OCI-LY3 (cell line): Measurements from ENCODE around the gene USP5.
"Not testable (repeated sequence)": the region's sequence is repeated elsewhere in the genome, so short reads cannot be mapped to it uniquely, and the experiment has no call there.

Experiments
- H2AFZ ChIP-seq: fragments of 200-600, 300-600 bp; shearing (Covaris generic); 2 replicates; pipeline ENCODE4 v1.6.0; 2014; ENCODE audit warnings: antibody characterized with exemption, low read depth, low read length
- H3K27ac ChIP-seq: fragments of 200-600, 300-600 bp; sonication (generic); 2 replicates; pipeline ENCODE4 v1.5.1; 2014; ENCODE audit warnings: mild to moderate bottlenecking, low read length, moderate library complexity, mixed read lengths
- H3K27me3 ChIP-seq: fragments of 200-600, 300-600 bp; sonication (generic); 2 replicates; pipeline ENCODE4 v1.6.1; 2014; ENCODE audit warnings: low read depth, low read length, mixed read lengths
- H3K36me3 ChIP-seq: fragments of 200-600, 300-600 bp; sonication (generic); replicated peaks from 2 replicates; pipeline ENCODE3; 2014; ENCODE audit warnings: low read depth, low read length, mixed read lengths
- H3K4me1 ChIP-seq: fragments of 300-600, 200-600 bp; sonication (generic); 2 replicates; pipeline ENCODE4 v1.6.1; 2014; ENCODE audit warnings: low read length, mixed read lengths
- H3K4me2 ChIP-seq: fragments of 200-600, 300-600 bp; sonication (generic); 2 replicates; pipeline ENCODE4 v1.6.1; 2014; ENCODE audit warnings: low read length, mixed read lengths
- H3K4me3 ChIP-seq: fragments of 300-600, 200-600 bp; sonication (generic); 2 replicates; pipeline ENCODE4 v1.5.1; 2014; ENCODE audit warnings: antibody characterized with exemption, mild to moderate bottlenecking, low read length, moderate library complexity
- H3K79me2 ChIP-seq: fragments of 300-600, 200-600 bp; shearing (Covaris generic); 2 replicates; pipeline ENCODE4 v1.6.1; 2014; ENCODE audit warnings: mild to moderate bottlenecking, low read length, mixed read lengths
- H3K9ac ChIP-seq: fragments of 300-600, 200-600 bp; shearing (Covaris generic); 2 replicates; pipeline ENCODE4 v1.6.0; 2014; ENCODE audit warnings: mild to moderate bottlenecking, low read length, moderate library complexity
- H3K9me3 ChIP-seq: fragments of 200-600, 300-600 bp; shearing (Covaris generic); 2 replicates; pipeline ENCODE4 v1.6.1; 2014; ENCODE audit warnings: low read length, mixed read lengths; ENCODE audit not compliant: insufficient read depth
- H4K20me1 ChIP-seq: fragments of 200-600, 300-600 bp; sonication (generic); 2 replicates; pipeline ENCODE4 v1.6.1; 2016; ENCODE audit warnings: low read length, mixed read lengths; ENCODE audit not compliant: insufficient read depth
- EZH2phosphoT487 ChIP-seq: fragments of 200-600 bp; shearing (Covaris generic); IDR thresholded peaks from 2 replicates; pipeline ENCODE4 v1.6.1; 2018; ENCODE audit warnings: antibody characterized with exemption, mixed run types, low read depth
- TF ChIP-seq, protein P1 (sequence below): fragments of 200-600, 300-600 bp; sonication (generic); IDR thresholded peaks from 2 replicates; pipeline ENCODE4 v1.5.1; 2014; ENCODE audit warnings: antibody characterized with exemption, low read length, low read depth

The USP5 gene

DNA sequence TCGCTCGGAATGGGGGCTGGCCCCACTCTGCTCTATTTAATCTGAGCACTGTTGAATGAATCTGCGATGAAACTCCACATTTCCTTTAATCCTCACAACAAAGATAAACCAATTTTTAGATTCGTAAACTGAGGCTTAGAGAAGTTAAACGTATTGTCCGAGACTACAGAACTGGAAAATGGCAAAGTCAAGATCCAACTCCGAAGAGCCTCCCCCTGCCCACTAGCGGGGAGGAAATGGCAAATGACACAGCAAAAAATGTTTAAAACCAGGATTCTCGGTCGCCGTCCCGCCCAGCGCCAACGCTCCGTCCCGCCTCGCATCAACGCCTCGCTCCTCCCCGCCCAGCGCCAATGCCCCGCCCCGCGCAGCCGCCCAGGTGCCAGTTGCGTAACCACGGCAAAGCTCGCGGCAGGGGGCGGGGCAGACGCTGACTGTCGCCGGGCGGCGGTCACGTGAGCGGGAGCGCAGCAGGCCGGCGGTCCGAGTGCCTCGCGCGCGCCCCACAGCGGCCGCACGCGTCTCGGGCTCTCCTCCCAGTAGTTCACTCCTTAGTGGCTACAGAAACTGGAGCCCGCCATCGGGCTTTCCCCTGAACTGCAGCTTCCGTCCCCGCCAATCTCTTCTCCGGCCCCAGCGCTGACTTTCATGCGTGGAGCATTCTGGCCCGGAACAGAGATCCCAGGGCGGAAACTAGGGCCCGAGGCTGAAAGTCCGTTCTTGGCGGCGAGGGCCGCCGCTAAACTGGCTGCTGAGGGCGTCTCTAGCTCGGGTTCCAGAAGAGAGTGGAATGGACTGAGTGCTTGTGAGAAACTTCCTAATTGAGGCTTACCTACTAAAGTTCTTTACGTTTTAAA lies 39.1 kb downstream of the USP5 start:
- H3K9ac ChIP-seq: peak overlapping the region; percentile 97
- H3K79me2 ChIP-seq: no peaks in the 10 kb centered on the region
- H3K9me3 ChIP-seq: no peaks in the 10 kb centered on the region
- no peaks in the 10 kb centered on the region for H3K36me3 ChIP-seq
- H2AFZ ChIP-seq: peak overlapping the region; percentile 87
- no peaks in the 10 kb centered on the region for H3K27me3 ChIP-seq
- H3K27ac ChIP-seq: peak overlapping the region; percentile 87
- H4K20me1 ChIP-seq: no peaks in the 10 kb centered on the region
- H3K4me3 ChIP-seq: peak overlapping the region; percentile 82
- peaks cover 34% of the 10 kb centered on the region for H3K4me1 ChIP-seq
- TF ChIP-seq, protein P1, sequence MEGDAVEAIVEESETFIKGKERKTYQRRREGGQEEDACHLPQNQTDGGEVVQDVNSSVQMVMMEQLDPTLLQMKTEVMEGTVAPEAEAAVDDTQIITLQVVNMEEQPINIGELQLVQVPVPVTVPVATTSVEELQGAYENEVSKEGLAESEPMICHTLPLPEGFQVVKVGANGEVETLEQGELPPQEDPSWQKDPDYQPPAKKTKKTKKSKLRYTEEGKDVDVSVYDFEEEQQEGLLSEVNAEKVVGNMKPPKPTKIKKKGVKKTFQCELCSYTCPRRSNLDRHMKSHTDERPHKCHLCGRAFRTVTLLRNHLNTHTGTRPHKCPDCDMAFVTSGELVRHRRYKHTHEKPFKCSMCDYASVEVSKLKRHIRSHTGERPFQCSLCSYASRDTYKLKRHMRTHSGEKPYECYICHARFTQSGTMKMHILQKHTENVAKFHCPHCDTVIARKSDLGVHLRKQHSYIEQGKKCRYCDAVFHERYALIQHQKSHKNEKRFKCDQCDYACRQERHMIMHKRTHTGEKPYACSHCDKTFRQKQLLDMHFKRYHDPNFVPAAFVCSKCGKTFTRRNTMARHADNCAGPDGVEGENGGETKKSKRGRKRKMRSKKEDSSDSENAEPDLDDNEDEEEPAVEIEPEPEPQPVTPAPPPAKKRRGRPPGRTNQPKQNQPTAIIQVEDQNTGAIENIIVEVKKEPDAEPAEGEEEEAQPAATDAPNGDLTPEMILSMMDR: peak; percentile 77
- TF ChIP-seq EZH2phosphoT487: no peak
- H3K4me2 ChIP-seq: peak overlapping the region; percentile 93

DNA sequence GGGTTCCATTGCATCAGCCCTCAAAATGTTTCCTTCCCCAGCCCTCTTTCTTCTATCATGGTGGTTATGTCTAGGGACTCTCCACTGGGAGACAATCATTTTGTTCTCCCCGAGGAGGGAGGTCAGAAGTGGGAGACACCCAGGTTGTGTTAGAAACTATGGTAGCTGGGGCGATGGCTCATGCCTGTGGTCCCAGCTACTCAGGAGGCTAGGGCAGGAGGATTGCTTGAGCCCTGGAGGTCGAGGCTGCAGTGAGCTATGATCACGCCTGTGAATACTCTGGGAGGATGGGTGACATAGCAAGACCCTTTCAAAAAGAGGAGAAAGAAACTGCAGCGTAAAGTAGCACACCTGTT lies 39.7 kb downstream of the USP5 start:
- Histone ChIP-seq H2AFZ (peak overlapping the region; percentile 87), H3K79me2 (no peaks in the 10 kb centered on the region), H3K9me3 (no peaks in the 10 kb centered on the region), H3K27me3 (no peaks in the 10 kb centered on the region), H3K36me3 (no peaks in the 10 kb centered on the region), H3K4me1 (peaks cover 30% of the 10 kb centered on the region), H3K4me3 (peak overlapping the region; percentile 82), H3K4me2 (peak overlapping the region; percentile 87), H4K20me1 (no peaks in the 10 kb centered on the region), H3K27ac (peak overlapping the region; percentile 83), H3K9ac (peak overlapping the region; percentile 97)
- TF ChIP-seq, protein P1: no peak
- no peak for TF ChIP-seq EZH2phosphoT487

DNA sequence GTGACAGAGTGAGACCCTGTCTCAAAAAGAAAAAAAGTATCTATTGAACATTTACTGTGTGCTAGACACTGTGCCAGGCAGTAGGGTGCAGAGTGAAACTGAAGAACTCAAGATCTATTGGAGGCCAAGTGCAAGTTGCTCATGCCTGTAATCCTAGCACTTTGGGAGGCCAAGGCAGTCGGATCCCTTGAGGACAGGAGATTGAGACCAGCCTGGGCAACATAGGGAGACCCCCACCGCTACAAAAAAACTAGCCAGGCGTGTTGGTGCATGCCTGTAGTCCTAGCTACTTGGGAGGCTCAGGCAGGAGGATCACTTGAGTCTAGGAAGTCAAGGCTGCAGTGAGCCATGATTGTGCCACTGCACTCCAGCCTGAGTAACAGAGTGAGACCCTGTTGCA lies 40.7 kb downstream of the USP5 start:
- H3K9ac ChIP-seq, H3K27ac ChIP-seq: not testable (repeated sequence)

DNA sequence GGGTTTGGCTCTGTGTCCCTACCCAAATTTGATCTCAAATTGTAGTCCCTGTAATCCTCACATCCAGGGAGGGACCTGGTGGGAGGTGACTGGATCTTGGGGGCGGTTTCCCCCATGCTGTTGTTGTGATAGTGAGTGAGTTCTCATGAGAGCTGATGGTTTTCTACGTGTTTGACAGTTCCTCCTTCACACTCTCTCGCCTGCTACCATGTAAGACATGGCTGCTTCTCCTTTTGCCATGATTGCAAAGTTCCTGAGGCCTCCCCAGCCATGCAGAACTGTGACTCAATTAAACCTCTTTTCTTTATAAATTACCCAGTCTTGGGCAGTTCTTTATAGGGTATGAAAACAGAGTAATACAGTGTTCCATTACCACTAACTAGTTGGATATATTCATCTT lies 42.4 kb downstream of the USP5 start:
- no peaks in the 10 kb centered on the region for H3K36me3 ChIP-seq
- no peak overlapping the region for H2AFZ ChIP-seq
- H3K4me1 ChIP-seq: peaks cover 13% of the 10 kb centered on the region
- no peak overlapping the region for H3K4me3 ChIP-seq
- no peaks in the 10 kb centered on the region for H3K9me3 ChIP-seq
- TF ChIP-seq, protein P1: no peak
- TF ChIP-seq EZH2phosphoT487: no peak
- H3K9ac ChIP-seq: no peak overlapping the region
- H3K27me3 ChIP-seq: no peaks in the 10 kb centered on the region
- no peaks in the 10 kb centered on the region for H3K79me2 ChIP-seq
- no peak overlapping the region for H3K4me2 ChIP-seq
- no peaks in the 10 kb centered on the region for H4K20me1 ChIP-seq
- H3K27ac ChIP-seq: no peak overlapping the region

More for the DNA sequence above, 40.7 kb downstream of the USP5 start:
- H3K9me3 ChIP-seq, H3K36me3 ChIP-seq, H3K4me2 ChIP-seq, H3K27me3 ChIP-seq, H4K20me1 ChIP-seq, H3K4me3 ChIP-seq, H2AFZ ChIP-seq, H3K79me2 ChIP-seq: not testable (repeated sequence)
- peaks cover 19% of the 10 kb centered on the region for H3K4me1 ChIP-seq
